ENCODE data around the gene KIF20A. TPM values are rescaled to one million over a fixed set of nuclear protein-coding genes. Genes with fewer than 3 reads are reported as not detected.

Gene KIF20A
- 43.0 to 53.6 TPM (median 47.9 TPM) in 5 replicates for total RNA-seq (2022; extraction: Qiagen RNA extraction; ENCODE audit: low read depth)

GRCh38 chr5:138178516-138179276, at the start of gene KIF20A, which contains the start of gene BRD8:
TSS of gene KIF20A (plus strand) at chr5:138179112. CDS start at chr5:138179681, 569 bp downstream.
TSS of gene BRD8 (minus strand) at chr5:138178630. CDS start at chr5:138178614, 16 bp downstream.

GRCh38 chr5:138138949-138139780, 39.7 kb upstream of the KIF20A start, which contains the start of gene NME5:
TSS of gene NME5 (minus strand) at chr5:138139428. CDS start at chr5:138138780, 648 bp downstream.

GRCh38 chr5:138213161-138214029, 34.5 kb downstream of the KIF20A start, which contains the start of gene CDC23:
TSS of gene CDC23 (minus strand) at chr5:138213323. CDS start at chr5:138213312, 11 bp downstream.

Other genes starting within 250 kb of the KIF20A start
- 12.8 to 19.2 TPM (median 14.1 TPM) in 5 replicates for gene FAM13B, start 146.0 kb upstream of the KIF20A start, total RNA-seq (2022; extraction: Qiagen RNA extraction; ENCODE audit: low read depth)
- not detected in 5 replicates for gene WNT8A, start 95.1 kb upstream of the KIF20A start, total RNA-seq (2022; extraction: Qiagen RNA extraction; ENCODE audit: low read depth)
- gene NME5, start 39.7 kb upstream of the KIF20A start, total RNA-seq (2022; extraction: Qiagen RNA extraction; ENCODE audit: low read depth): not detected in 5 replicates
- gene BRD8, start 482 bp upstream of the KIF20A start, total RNA-seq (2022; extraction: Qiagen RNA extraction; ENCODE audit: low read depth): 50.3 to 59.3 TPM (median 57.1 TPM) in 5 replicates
- 27.7 to 33.9 TPM (median 31.8 TPM) in 5 replicates for gene CDC23, start 34.2 kb downstream of the KIF20A start, total RNA-seq (2022; extraction: Qiagen RNA extraction; ENCODE audit: low read depth)
- gene GFRA3, start 95.5 kb downstream of the KIF20A start, total RNA-seq (2022; extraction: Qiagen RNA extraction; ENCODE audit: low read depth): 0.05 to 0.10 TPM (median 0.07 TPM) in 5 replicates
- gene CDC25C, start 152.7 kb downstream of the KIF20A start, total RNA-seq (2022; extraction: Qiagen RNA extraction; ENCODE audit: low read depth): 10.6 to 12.8 TPM (median 12.2 TPM) in 5 replicates
- 22.4 to 24.1 TPM (median 23.7 TPM) in 5 replicates for gene FAM53C, start 159.2 kb downstream of the KIF20A start, total RNA-seq (2022; extraction: Qiagen RNA extraction; ENCODE audit: low read depth)
- gene KDM3B, start 173.6 kb downstream of the KIF20A start, total RNA-seq (2022; extraction: Qiagen RNA extraction; ENCODE audit: low read depth): 39.6 to 47.6 TPM (median 45.5 TPM) in 5 replicates